ENCODE results near the gene DPYSL5.

DNA sequence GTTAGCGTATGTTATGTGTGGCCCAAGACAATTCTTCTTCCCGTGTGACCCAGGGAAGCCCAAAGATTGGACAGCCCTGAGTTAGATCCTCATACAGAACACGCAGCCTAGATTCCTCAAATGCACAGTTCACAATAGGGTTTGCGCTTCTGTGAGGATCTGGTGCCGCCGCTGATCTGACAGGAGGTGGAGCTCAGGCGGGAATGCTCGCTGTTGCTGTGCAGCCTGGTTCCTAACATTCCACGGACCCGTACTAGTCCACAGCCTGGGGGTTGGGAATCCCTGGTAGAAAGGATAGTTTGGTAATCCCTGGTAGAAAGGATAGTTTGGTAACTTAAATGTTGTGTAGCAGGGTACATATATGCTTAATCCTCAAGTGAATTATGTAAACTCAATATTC lies 149.5 kb downstream of the DPYSL5 start:
- TF ChIP-seq, protein P1, sequence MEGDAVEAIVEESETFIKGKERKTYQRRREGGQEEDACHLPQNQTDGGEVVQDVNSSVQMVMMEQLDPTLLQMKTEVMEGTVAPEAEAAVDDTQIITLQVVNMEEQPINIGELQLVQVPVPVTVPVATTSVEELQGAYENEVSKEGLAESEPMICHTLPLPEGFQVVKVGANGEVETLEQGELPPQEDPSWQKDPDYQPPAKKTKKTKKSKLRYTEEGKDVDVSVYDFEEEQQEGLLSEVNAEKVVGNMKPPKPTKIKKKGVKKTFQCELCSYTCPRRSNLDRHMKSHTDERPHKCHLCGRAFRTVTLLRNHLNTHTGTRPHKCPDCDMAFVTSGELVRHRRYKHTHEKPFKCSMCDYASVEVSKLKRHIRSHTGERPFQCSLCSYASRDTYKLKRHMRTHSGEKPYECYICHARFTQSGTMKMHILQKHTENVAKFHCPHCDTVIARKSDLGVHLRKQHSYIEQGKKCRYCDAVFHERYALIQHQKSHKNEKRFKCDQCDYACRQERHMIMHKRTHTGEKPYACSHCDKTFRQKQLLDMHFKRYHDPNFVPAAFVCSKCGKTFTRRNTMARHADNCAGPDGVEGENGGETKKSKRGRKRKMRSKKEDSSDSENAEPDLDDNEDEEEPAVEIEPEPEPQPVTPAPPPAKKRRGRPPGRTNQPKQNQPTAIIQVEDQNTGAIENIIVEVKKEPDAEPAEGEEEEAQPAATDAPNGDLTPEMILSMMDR (IDR thresholded peaks at IDR 0.05), result no peak
- TF ChIP-seq, protein P2, sequence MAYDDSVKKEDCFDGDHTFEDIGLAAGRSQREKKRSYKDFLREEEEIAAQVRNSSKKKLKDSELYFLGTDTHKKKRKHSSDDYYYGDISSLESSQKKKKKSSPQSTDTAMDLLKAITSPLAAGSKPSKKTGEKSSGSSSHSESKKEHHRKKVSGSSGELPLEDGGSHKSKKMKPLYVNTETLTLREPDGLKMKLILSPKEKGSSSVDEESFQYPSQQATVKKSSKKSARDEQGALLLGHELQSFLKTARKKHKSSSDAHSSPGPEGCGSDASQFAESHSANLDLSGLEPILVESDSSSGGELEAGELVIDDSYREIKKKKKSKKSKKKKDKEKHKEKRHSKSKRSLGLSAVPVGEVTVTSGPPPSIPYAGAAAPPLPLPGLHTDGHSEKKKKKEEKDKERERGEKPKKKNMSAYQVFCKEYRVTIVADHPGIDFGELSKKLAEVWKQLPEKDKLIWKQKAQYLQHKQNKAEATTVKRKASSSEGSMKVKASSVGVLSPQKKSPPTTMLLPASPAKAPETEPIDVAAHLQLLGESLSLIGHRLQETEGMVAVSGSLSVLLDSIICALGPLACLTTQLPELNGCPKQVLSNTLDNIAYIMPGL (CRISPR knock-in tag; IDR thresholded peaks at IDR 0.05; ENCODE audit: borderline replicate concordance), result no peak
- TF ChIP-seq, protein P3, sequence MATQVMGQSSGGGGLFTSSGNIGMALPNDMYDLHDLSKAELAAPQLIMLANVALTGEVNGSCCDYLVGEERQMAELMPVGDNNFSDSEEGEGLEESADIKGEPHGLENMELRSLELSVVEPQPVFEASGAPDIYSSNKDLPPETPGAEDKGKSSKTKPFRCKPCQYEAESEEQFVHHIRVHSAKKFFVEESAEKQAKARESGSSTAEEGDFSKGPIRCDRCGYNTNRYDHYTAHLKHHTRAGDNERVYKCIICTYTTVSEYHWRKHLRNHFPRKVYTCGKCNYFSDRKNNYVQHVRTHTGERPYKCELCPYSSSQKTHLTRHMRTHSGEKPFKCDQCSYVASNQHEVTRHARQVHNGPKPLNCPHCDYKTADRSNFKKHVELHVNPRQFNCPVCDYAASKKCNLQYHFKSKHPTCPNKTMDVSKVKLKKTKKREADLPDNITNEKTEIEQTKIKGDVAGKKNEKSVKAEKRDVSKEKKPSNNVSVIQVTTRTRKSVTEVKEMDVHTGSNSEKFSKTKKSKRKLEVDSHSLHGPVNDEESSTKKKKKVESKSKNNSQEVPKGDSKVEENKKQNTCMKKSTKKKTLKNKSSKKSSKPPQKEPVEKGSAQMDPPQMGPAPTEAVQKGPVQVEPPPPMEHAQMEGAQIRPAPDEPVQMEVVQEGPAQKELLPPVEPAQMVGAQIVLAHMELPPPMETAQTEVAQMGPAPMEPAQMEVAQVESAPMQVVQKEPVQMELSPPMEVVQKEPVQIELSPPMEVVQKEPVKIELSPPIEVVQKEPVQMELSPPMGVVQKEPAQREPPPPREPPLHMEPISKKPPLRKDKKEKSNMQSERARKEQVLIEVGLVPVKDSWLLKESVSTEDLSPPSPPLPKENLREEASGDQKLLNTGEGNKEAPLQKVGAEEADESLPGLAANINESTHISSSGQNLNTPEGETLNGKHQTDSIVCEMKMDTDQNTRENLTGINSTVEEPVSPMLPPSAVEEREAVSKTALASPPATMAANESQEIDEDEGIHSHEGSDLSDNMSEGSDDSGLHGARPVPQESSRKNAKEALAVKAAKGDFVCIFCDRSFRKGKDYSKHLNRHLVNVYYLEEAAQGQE (IDR thresholded peaks at IDR 0.05), result no peak
- TF ChIP-seq SMC3 (IDR thresholded peaks at IDR 0.05) (no peak), EP300 (IDR thresholded peaks at IDR 0.05) (no peak), JUN (IDR thresholded peaks at IDR 0.05) (no peak), HOXB13 (CRISPR knock-in tag; IDR thresholded peaks at IDR 0.05; ENCODE audit: low read depth) (no peak), RAD21 (conservative IDR thresholded peaks at IDR 0.05 in 1 of 2, IDR thresholded peaks at IDR 0.05 in 1 of 2) (no peak), CEBPB (IDR thresholded peaks at IDR 0.05) (no peak), POLR2A (IDR thresholded peaks at IDR 0.05; ENCODE audit: low read length) (no peak), KDM1A (IDR thresholded peaks at IDR 0.05; ENCODE audit: low read depth) (no peak), RFX5 (IDR thresholded peaks at IDR 0.05) (no peak), NFE2L2 (conservative IDR thresholded peaks at IDR 0.05; ENCODE audit: low read length) (no peak)
- TF ChIP-seq, protein P4, sequence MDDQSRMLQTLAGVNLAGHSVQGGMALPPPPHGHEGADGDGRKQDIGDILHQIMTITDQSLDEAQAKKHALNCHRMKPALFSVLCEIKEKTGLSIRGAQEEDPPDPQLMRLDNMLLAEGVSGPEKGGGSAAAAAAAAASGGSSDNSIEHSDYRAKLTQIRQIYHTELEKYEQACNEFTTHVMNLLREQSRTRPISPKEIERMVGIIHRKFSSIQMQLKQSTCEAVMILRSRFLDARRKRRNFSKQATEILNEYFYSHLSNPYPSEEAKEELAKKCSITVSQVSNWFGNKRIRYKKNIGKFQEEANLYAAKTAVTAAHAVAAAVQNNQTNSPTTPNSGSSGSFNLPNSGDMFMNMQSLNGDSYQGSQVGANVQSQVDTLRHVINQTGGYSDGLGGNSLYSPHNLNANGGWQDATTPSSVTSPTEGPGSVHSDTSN (IDR thresholded peaks at IDR 0.05), result no peak

Measured in A549 (cell line).